ENCODE results near the gene EPAS1.

- no peak for TF ChIP-seq SREBF2 (CRISPR knock-in tag; IDR thresholded peaks at IDR 0.05)
- TF ChIP-seq, protein P1, sequence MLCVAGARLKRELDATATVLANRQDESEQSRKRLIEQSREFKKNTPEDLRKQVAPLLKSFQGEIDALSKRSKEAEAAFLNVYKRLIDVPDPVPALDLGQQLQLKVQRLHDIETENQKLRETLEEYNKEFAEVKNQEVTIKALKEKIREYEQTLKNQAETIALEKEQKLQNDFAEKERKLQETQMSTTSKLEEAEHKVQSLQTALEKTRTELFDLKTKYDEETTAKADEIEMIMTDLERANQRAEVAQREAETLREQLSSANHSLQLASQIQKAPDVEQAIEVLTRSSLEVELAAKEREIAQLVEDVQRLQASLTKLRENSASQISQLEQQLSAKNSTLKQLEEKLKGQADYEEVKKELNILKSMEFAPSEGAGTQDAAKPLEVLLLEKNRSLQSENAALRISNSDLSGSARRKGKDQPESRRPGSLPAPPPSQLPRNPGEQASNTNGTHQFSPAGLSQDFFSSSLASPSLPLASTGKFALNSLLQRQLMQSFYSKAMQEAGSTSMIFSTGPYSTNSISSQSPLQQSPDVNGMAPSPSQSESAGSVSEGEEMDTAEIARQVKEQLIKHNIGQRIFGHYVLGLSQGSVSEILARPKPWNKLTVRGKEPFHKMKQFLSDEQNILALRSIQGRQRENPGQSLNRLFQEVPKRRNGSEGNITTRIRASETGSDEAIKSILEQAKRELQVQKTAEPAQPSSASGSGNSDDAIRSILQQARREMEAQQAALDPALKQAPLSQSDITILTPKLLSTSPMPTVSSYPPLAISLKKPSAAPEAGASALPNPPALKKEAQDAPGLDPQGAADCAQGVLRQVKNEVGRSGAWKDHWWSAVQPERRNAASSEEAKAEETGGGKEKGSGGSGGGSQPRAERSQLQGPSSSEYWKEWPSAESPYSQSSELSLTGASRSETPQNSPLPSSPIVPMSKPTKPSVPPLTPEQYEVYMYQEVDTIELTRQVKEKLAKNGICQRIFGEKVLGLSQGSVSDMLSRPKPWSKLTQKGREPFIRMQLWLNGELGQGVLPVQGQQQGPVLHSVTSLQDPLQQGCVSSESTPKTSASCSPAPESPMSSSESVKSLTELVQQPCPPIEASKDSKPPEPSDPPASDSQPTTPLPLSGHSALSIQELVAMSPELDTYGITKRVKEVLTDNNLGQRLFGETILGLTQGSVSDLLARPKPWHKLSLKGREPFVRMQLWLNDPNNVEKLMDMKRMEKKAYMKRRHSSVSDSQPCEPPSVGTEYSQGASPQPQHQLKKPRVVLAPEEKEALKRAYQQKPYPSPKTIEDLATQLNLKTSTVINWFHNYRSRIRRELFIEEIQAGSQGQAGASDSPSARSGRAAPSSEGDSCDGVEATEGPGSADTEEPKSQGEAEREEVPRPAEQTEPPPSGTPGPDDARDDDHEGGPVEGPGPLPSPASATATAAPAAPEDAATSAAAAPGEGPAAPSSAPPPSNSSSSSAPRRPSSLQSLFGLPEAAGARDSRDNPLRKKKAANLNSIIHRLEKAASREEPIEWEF (CRISPR knock-in tag; IDR thresholded peaks at IDR 0.05), result no peak
- no peak for TF ChIP-seq CTCF (IDR thresholded peaks at IDR 0.05 in 2 of 3, conservative IDR thresholded peaks at IDR 0.05 in 1 of 3; ENCODE audit: insufficient read depth in 2 of 3, low read depth in 1 of 3, low read length in 3 of 3)
- TF ChIP-seq CEBPB (tag; IDR thresholded peaks at IDR 0.05), result no peak
- no peak for TF ChIP-seq FOXA1 (IDR thresholded peaks at IDR 0.05; ENCODE audit: borderline replicate concordance)
- TF ChIP-seq ZKSCAN1 (IDR thresholded peaks at IDR 0.05; ENCODE audit: low read depth, low read length), result no peak
- no peak for TF ChIP-seq POLR2AphosphoS5 (IDR thresholded peaks at IDR 0.05; ENCODE audit: control insufficient read depth, insufficient read depth, low read depth, low read length)
- no peak for TF ChIP-seq EZH2 (IDR thresholded peaks at IDR 0.05; ENCODE audit: borderline replicate concordance, low read depth, low read length)
- TF ChIP-seq POLR2A (conservative IDR thresholded peaks at IDR 0.05), result no peak
Observed at GRCh38 chr2:46269544-46270273, 27.5 kb upstream of the EPAS1 start.
